Esophagus muscularis mucosa (tissue), 3 donors: ENCODE data around the gene POMT1.
A peak's percentile ranks its signal among the peaks of the same experiment; 100 is the strongest.

Experiments
- CTCF ChIP-seq, 3 experiments: fragments of 200-600 bp in 2 of 3; fragments of 450-650 bp in 1 of 3; sonication (generic) in 2 of 3; IDR thresholded peaks; one replicate each; pipeline ENCODE4 v1.5.1; 2017 to 2019; ENCODE audit warnings: antibody characterized with exemption in 3 of 3, mild to moderate bottlenecking in 2 of 3, moderate library complexity in 1 of 3
- POLR2A ChIP-seq: fragments of 450-650 bp; IDR thresholded peaks from one replicate; pipeline ENCODE4 v1.6.1; 2017; ENCODE audit warnings: antibody characterized with exemption, moderate library complexity, mild to moderate bottlenecking, low read depth

- TF ChIP-seq CTCF (IDR thresholded peaks at IDR 0.05) (peak in 1 of 3 experiments; percentile 7), POLR2A (no peak)
Observed at GRCh38 chr9:131502781-131503625, at the start of gene POMT1.
